ENCODE results near the gene ADK.
A peak's percentile ranks its signal among the peaks of the same experiment; 100 is the strongest.
"Not testable (repeated sequence)": the region's sequence is repeated elsewhere in the genome, so short reads cannot be mapped to it uniquely, and the experiment has no call there.

Gene ADK

GRCh38 chr10:74544106-74544505 lies 393.1 kb downstream of the ADK start:
- Mint-ChIP-seq H3K27me3 (no peaks in the 10 kb centered on the region), H3K4me1 (peaks cover 6% of the 10 kb centered on the region), H3K9me3 (no peaks in the 10 kb centered on the region), H3K4me3 (no peak overlapping the region), H3K36me3 (ENCODE audit: low read depth) (peaks cover 7% of the 10 kb centered on the region), H3K27ac (no peak overlapping the region)
- DNase-seq (no peak), ATAC-seq (no peak)

- DNase-seq = no peak
- Mint-ChIP-seq H3K36me3 (ENCODE audit: low read depth) (peaks cover 13% of the 10 kb centered on the region), H3K4me1 (peaks cover 4% of the 10 kb centered on the region), H3K27ac (no peak overlapping the region), H3K4me3 (no peak overlapping the region), H3K9me3 (no peaks in the 10 kb centered on the region), H3K27me3 (no peaks in the 10 kb centered on the region)
- ATAC-seq = no peak
These were observed 397.7 kb downstream of the ADK start for GRCh38 chr10:74548676-74549075.

- Mint-ChIP-seq H3K4me1 (peaks cover 7% of the 10 kb centered on the region), H3K36me3 (ENCODE audit: low read depth) (peaks cover 24% of the 10 kb centered on the region), H3K4me3 (no peak overlapping the region), H3K9me3 (peaks cover 4% of the 10 kb centered on the region), H3K27me3 (no peaks in the 10 kb centered on the region), H3K27ac (no peak overlapping the region)
- ATAC-seq (no peak), DNase-seq (no peak)
These were observed 405.2 kb downstream of the ADK start for GRCh38 chr10:74556072-74556705.

- Mint-ChIP-seq H3K9me3 (peaks cover 4% of the 10 kb centered on the region), H3K4me1 (peaks cover 7% of the 10 kb centered on the region), H3K36me3 (ENCODE audit: low read depth) (peaks cover 24% of the 10 kb centered on the region), H3K4me3 (no peak overlapping the region), H3K27me3 (no peaks in the 10 kb centered on the region), H3K27ac (no peak overlapping the region)
- DNase-seq = no peak
- no peak for ATAC-seq
These were observed 406.1 kb downstream of the ADK start for GRCh38 chr10:74557098-74557497.

- DNase-seq = no peak
- peaks cover 4% of the 10 kb centered on the region for H3K9me3 Mint-ChIP-seq
- ATAC-seq = peak; percentile 61
- no peak overlapping the region for H3K4me3 Mint-ChIP-seq
- H3K36me3 Mint-ChIP-seq (ENCODE audit: low read depth) = peaks cover 19% of the 10 kb centered on the region
- no peaks in the 10 kb centered on the region for H3K27me3 Mint-ChIP-seq
- peaks cover 7% of the 10 kb centered on the region for H3K4me1 Mint-ChIP-seq
- H3K27ac Mint-ChIP-seq = no peak overlapping the region
These were observed 407.4 kb downstream of the ADK start for GRCh38 chr10:74558403-74558802.

- peaks cover 7% of the 10 kb centered on the region for H3K4me1 Mint-ChIP-seq
- H3K36me3 Mint-ChIP-seq (ENCODE audit: low read depth) = peaks cover 18% of the 10 kb centered on the region
- no peak overlapping the region for H3K4me3 Mint-ChIP-seq
- no peak overlapping the region for H3K27ac Mint-ChIP-seq
- H3K9me3 Mint-ChIP-seq = peaks cover 4% of the 10 kb centered on the region
- ATAC-seq (no peak), DNase-seq (no peak)
- H3K27me3 Mint-ChIP-seq = no peaks in the 10 kb centered on the region
These were observed 407.9 kb downstream of the ADK start for GRCh38 chr10:74558897-74559296.

GRCh38 chr10:74568896-74569295 lies 417.9 kb downstream of the ADK start:
- not testable (repeated sequence) for H3K4me1 Mint-ChIP-seq, H3K27ac Mint-ChIP-seq, ATAC-seq, H3K4me3 Mint-ChIP-seq, H3K27me3 Mint-ChIP-seq, H3K9me3 Mint-ChIP-seq, DNase-seq
- peaks cover 36% of the 10 kb centered on the region for H3K36me3 Mint-ChIP-seq (ENCODE audit: low read depth)

- H3K27me3 Mint-ChIP-seq, H3K4me3 Mint-ChIP-seq, H3K9me3 Mint-ChIP-seq, ATAC-seq, DNase-seq, H3K27ac Mint-ChIP-seq: not testable (repeated sequence)
- Mint-ChIP-seq H3K4me1 (peaks cover 19% of the 10 kb centered on the region), H3K36me3 (ENCODE audit: low read depth) (peaks cover 40% of the 10 kb centered on the region)
These were observed 422.5 kb downstream of the ADK start for GRCh38 chr10:74573497-74573896.

GRCh38 chr10:74575191-74575720 lies 424.2 kb downstream of the ADK start:
- Mint-ChIP-seq H3K9me3 (no peaks in the 10 kb centered on the region), H3K4me3 (no peak overlapping the region), H3K27me3 (no peaks in the 10 kb centered on the region), H3K27ac (peak overlapping the region; percentile 6), H3K4me1 (peaks cover 19% of the 10 kb centered on the region), H3K36me3 (ENCODE audit: low read depth) (peaks cover 38% of the 10 kb centered on the region)
- ATAC-seq (no peak), DNase-seq (no peak)

- Mint-ChIP-seq H3K4me1 (peaks cover 19% of the 10 kb centered on the region), H3K27me3 (no peaks in the 10 kb centered on the region), H3K4me3 (no peak overlapping the region), H3K27ac (peak overlapping the region; percentile 6), H3K9me3 (peaks cover 4% of the 10 kb centered on the region), H3K36me3 (ENCODE audit: low read depth) (peaks cover 41% of the 10 kb centered on the region)
- no peak for DNase-seq
- no peak for ATAC-seq
These were observed 424.9 kb downstream of the ADK start for GRCh38 chr10:74575912-74576311.

- ATAC-seq (peak; percentile 71), DNase-seq (no peak)
- peak overlapping the region; percentile 39 for H3K27ac Mint-ChIP-seq
- H3K9me3 Mint-ChIP-seq = peaks cover 4% of the 10 kb centered on the region
- H3K4me3 Mint-ChIP-seq = no peak overlapping the region
- H3K4me1 Mint-ChIP-seq = peaks cover 22% of the 10 kb centered on the region
- H3K27me3 Mint-ChIP-seq = no peaks in the 10 kb centered on the region
- H3K36me3 Mint-ChIP-seq (ENCODE audit: low read depth) = peaks cover 41% of the 10 kb centered on the region
These were observed 425.6 kb downstream of the ADK start for GRCh38 chr10:74576586-74576985.

- Mint-ChIP-seq H3K4me1 (peaks cover 44% of the 10 kb centered on the region), H3K36me3 (ENCODE audit: low read depth) (peaks cover 19% of the 10 kb centered on the region), H3K27ac (peak overlapping the region; percentile 67)
- H3K4me3 Mint-ChIP-seq, H3K9me3 Mint-ChIP-seq, ATAC-seq, H3K27me3 Mint-ChIP-seq, DNase-seq: not testable (repeated sequence)
These were observed 429.4 kb downstream of the ADK start for GRCh38 chr10:74580438-74580837.

- no peak overlapping the region for H3K4me3 Mint-ChIP-seq
- peaks cover 4% of the 10 kb centered on the region for H3K9me3 Mint-ChIP-seq
These were observed 431.5 kb downstream of the ADK start for GRCh38 chr10:74582566-74582965.

GRCh38 chr10:74585231-74586087 lies 434.4 kb downstream of the ADK start:
- Mint-ChIP-seq H3K27me3 (no peaks in the 10 kb centered on the region), H3K4me1 (peaks cover 75% of the 10 kb centered on the region), H3K36me3 (ENCODE audit: low read depth) (peaks cover 15% of the 10 kb centered on the region), H3K9me3 (peaks cover 4% of the 10 kb centered on the region), H3K27ac (peak overlapping the region; percentile 98), H3K4me3 (peak overlapping the region; percentile 82)
- peak; percentile 35 for DNase-seq
- ATAC-seq = peak; percentile 83

More at GRCh38 chr10:74582566-74582965, 431.5 kb downstream of the ADK start:
- ATAC-seq (no peak), DNase-seq (no peak)
- H3K27ac Mint-ChIP-seq = no peak overlapping the region
- peaks cover 19% of the 10 kb centered on the region for H3K36me3 Mint-ChIP-seq (ENCODE audit: low read depth)
- no peaks in the 10 kb centered on the region for H3K27me3 Mint-ChIP-seq
- peaks cover 46% of the 10 kb centered on the region for H3K4me1 Mint-ChIP-seq

GRCh38 chr10:74586088-74586585 lies 435.1 kb downstream of the ADK start:
- ATAC-seq = peak; percentile 56
- peaks cover 12% of the 10 kb centered on the region for H3K36me3 Mint-ChIP-seq (ENCODE audit: low read depth)
- H3K4me3 Mint-ChIP-seq = peak overlapping the region; percentile 82
- peak; percentile 23 for DNase-seq
- no peaks in the 10 kb centered on the region for H3K27me3 Mint-ChIP-seq
- peak overlapping the region; percentile 98 for H3K27ac Mint-ChIP-seq
- H3K4me1 Mint-ChIP-seq = peaks cover 78% of the 10 kb centered on the region
- H3K9me3 Mint-ChIP-seq = no peaks in the 10 kb centered on the region

Measured in activated naive CD8-positive, alpha-beta T cell treated with anti-CD3 and anti-CD28 coated beads, Interleukin-2, amount 50 U/mL, for 24 hours (primary cell).